HG02571 (cell line): ENCODE data around the gene ADCY7.

Experiments
- ATAC-seq: cut with Tn5 transposase; IDR thresholded peaks from one replicate; pipeline ENCODE4 v1.9.1; 2021; ENCODE audit warnings: mild to moderate bottlenecking, moderate library complexity; ENCODE audit not compliant: unreplicated experiment

Gene ADCY7

DNA sequence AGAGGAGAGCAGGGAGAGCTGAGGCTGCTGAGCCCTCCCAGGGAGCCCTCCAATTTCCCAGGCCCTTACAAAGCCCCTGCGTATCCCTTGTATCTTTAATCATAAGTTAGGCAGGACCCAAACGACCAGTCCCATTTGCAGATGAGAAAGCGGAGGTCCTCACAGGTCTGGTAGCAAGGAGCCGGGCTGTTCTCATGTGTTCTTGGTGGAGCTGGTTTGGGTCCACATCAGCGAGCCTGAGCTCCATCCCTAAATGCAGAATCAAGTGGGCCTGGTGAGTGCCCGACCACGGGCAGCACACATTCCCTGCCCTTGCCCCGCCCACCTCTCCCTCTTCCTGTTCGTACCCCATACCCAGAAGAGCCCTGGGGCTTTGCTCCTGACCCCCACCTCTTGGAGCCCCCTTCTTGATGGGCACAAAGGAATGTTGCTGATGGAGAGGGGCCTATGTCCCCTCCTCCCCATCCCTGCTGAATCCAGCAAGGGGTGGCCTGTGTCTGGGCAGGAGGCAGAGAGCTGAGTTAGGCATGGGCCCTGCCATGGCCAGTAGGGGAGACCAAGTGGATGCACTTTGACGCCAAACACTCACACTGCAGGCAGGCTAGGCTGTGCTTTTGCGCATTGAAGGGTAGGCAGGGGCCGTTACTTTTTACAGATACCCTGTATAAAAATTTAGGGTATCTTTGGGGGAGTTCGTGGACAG lies 18.3 kb upstream of the ADCY7 start:
- ATAC-seq, result no peak

DNA sequence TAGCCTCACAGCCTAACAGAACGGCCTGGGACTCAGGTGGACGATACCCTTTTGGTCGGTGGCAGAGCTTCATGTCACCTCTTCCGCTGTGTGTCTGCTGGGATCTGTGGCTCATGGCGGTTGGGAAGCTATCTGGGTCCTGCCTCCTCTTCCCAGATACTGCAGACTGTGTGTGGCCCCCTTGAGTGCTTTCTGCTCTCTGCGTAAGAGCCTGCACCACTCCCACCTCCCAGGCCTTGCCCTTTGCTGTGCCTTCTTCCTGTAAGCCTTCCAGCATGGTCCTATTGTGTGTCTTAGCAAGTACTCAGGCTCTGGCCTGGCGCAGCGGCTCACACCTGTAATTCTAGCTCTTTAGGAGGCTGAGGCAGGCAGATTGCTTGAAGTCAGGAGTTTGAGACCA lies 17.5 kb upstream of the ADCY7 start:
- no peak for ATAC-seq

DNA sequence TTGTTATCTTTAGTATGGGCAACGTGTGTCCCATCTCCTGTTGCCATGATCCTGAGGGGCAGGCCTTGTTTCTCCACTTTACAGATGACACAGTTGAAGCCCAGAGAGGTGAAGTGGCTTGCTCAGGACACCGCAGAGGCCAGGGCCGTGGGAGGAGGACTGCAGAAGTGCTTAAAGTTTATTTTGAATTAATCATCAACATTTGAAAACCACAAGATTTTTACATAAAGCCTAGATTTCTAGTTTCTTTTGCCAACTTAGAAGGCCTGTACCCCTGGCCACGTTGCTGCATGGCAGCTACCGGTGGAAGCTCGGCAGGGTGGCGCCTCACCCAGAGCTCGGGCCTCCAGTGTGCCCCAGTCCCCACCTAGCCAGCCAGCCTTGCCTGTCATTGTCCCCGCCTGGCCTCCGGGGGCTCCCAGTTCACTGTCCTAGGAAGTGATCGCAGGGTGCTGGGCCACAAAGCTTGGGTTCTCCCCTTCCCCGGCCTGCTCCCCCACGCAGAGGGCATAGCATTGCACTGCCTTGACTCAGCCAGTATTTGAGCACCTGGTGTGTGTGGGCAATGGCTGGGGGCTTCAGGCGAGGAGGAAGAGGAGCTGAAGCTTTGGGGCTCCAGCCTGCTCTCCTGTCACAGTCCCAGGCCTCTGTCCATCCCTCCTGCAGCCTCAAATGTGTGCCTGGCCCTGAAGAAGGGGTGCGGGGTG lies 14.8 kb upstream of the ADCY7 start:
- ATAC-seq, result no peak

DNA sequence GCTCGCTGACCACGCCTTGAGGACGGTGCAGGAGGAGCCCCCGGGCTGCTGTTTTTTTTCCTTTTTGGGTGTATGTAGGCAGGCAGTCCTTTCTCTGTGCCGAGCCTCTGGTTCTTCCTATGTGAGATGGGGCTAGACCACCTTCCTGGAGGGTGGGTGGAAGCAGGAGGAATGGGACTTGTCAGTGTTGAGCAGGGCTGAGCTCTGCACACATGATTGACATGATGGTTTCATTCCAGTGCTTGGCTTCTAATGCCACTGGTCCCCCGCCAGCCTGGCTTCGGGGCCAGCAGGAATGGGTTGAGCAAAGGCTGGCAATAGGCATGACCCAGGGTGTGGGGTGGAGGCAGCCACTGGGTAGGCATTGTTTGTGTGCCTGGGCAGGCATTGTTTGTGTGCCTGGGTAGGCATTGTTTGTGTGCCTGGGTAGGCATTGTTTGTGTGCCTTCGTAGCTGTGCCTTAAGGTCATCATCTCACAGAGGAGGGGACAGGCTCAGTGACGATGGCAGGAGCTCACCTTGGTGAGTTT lies 14.2 kb upstream of the ADCY7 start:
- ATAC-seq, result no peak

DNA sequence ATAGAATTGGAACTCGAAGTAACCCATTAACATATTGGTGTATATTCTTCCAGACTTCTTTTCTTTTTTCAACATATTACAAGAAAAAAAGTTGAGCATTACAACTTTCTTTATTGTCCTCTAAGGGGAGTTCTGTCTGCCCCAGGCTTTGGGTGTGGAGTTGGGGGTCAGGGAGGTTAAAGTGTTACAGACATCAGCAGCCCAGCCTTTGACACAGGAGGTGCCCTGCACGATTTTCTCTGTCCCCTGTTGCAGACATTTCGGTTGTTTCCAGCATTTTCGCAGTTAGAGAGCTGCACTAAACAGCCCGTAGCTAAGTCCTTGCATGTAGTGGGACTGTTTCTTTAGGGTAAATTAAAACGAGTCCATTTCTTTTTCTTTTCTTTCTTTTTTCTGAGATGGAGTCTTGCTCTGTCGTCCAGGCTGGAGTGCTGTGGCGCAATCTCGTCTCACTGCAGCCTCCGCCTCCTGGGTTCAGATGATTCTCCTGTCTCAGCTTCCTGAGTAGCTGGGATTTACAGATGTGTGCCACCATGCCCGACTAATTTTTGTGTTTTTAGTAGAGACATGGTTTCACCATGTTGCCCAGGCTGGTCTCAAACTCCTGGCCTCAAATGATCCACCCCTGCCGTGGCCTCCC lies 13.4 kb upstream of the ADCY7 start:
- ATAC-seq, result no peak

DNA sequence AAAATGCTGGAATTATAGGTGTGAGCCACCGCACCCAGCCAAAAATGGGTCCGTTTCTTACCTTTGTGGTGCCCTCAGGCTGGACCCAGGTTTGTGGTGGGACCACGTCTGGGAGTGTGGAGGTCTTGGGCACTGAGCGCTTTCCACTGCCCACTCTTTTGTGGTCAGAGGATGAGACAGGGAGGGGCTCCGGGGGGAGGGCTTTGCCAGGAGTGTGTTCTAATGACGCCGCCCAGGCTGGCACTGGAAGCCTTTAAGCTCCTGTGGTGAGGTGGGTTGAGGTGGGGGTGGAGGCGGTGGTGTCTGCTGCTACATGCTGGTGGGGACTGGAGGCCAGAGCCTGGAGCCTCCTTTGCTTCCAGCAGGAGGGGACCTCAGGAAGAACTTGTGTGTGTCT lies 12.8 kb upstream of the ADCY7 start:
- no peak for ATAC-seq

DNA sequence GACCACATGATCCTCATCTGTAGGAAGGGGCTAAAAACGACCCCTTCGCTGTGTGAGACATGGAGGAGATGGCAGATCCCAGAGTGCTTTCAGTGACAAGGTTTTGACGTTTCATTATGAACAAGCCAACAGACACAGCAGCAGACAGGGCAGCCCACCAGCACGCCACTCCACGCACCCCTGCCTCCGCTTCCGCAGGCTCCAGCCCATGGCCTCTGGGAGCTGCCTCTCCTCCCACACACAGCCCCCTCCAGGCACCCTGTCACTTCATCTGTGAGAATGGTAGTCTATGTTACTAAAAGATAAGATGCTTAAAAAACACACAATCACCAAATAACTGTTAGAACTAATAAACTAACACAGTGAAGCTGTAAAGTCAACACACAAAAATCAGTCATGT lies 12.3 kb upstream of the ADCY7 start:
- no peak for ATAC-seq

DNA sequence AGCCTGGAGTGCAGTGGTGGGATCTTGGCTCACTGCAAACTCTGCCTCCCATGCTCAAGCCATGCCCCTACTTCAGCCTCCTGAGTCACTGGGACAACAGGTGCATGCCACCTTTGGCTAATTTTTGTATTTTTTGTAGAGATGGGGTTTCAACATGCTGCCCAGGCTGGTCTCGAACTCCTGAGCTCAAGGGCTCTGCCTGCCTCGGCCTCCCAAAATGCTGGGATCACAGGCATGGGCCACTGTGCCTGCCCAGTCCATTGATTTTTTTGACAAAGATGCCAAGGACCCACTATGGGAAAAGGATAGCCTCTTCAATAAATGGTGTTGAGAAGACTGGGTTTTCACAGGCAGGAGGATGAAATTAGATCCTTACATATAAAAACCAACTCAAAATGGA lies 10.8 kb upstream of the ADCY7 start:
- ATAC-seq, result no peak

DNA sequence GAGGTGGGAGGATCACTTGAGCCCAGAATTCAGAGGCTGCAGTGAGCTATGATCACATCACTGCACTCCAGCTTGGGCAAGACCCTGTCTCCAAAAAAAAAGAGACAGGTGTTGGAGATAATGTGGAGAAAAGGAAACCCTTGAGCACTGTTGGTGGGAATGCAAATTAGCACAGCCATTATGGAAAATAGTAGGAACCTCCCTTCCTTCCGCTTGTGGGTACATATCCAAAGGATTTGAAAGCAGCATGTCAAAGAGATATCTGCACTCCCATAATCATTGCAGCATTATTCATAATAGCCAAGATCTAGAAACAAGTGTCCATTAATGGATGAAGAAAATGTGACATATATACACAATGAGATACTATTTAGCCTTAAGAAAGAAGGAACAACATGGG lies 9.7 kb upstream of the ADCY7 start:
- no peak for ATAC-seq

DNA sequence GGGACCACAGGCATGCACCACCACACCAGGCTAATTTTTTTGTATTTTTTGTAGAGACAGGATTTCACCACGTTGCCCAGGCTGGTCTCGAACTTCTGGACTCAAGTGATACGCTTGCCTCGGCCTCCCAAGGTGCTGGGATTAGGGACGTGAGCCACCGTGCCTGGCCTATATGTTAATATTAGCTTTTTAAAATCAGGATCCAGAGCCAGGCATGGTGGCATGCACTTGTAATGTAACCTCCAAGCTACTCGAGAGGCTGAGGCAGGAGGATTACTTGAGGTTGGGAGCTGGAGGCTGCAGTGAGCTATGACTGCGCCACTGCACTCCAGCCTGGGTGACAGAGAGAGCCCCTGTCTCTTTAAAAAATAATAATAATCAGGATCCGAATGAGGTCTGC lies 8.5 kb upstream of the ADCY7 start:
- ATAC-seq, result no peak

DNA sequence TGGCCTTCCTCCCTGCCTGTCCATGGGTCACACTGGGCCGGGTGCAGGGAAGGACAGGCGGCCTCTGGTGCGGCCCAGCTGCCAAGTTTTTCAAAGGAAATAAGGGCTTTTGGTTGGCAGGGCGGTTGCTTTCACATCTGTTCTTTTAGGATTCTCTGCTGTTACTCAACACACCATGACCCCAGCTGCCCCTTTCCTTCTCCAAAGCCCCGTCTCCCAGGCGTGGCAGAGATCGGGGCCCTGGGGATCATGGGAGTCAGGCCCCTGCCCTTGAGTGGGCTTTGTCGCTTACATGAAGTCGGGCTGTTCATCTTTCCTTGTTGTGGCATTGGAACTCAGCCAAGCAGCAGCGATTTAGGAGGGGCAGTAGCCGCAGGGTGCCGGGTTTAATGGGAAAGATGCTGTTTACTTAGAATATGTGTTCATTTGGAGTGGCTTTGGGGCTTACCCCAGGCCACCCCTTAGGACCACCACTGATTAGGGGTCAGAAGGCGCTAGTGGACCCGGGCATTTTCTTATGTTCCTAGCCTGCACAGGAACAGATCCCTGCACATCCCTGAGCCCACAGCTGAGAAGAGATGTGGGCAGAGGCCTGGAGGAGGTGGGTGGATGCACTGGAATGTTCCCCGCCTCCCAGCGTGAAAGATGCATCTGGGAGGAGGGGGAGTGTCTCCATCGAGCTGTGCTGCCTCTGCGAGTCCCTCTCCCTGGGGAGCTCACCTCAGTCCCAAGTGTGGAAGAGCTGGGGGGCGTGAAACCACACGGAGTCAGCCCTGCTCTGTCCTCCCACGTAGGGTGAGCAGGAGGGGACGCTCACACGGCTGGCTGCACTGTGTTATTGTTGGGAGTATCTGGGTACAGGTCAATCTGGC lies 6.8 kb upstream of the ADCY7 start:
- no peak for ATAC-seq

DNA sequence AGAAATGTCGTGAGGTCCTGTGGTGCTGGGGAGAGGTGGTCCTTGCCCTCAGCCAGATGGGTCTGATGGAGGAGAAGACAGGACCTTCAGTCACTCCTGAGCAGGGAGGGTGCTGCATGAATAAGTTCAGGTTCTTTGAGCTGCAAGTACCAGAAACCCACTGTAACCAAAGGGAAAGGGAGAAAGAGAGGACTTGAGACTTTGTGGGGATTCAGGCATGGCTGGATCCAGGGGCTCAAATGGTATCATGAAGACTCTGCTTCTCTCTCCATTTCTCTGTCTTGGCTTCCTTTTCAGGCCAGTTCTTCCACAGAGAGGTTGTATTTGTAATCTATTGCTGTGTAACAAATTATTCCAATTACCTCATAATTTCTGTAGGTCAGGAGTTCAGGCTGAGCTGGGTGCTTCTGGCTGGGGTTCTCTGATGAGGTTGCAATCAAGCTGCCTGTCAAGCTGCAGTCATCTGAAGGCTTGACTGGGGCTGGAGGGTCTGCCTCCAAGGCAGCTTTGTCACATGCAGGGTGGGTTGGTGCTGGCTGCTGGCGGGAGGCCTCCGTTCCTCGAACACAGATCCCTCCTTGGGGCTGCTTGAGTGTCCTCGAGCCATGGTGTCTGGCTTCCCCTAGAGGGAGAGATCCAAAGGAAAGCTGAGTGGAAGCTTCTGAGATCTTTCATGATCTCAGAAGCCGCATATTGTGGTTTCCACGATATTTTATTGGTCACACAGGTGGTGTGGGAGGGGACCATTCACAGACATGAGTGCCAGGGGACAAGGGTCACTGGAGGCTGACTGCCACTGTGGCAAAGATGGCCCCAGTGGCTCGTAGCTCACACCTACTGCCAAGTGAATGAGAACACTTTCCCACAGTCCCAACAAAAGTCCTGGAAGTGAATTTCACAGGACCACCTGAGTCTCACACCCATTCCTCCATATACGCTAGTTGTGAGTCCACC lies 5.9 kb upstream of the ADCY7 start:
- ATAC-seq, result no peak

DNA sequence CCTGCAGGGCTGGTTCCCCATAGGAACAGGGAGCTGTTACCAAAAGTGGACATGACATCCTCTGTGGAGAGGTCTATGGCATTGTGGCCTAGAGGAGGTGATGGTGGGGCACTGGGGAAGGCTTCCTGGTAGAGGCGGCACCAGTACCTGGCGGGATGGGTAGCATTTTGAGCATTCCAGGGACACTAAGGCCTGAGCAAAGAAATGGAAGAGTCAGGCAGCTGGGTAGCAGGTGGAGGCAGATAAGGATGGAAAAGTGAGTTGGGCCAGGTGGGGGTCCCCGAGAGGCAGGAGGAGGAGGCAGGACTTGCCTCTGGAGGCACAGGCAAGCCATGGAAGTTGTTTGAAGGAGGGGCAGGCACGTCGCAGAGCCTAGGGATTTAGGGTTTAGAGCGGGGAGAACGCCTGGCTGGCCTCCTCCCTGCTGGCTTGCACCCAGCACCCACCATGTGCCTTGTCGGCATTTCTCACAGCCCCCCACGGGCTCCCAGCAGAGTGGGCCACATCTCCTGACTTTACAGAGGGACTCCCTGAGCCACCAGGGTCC lies 5.1 kb upstream of the ADCY7 start:
- ATAC-seq, result no peak

DNA sequence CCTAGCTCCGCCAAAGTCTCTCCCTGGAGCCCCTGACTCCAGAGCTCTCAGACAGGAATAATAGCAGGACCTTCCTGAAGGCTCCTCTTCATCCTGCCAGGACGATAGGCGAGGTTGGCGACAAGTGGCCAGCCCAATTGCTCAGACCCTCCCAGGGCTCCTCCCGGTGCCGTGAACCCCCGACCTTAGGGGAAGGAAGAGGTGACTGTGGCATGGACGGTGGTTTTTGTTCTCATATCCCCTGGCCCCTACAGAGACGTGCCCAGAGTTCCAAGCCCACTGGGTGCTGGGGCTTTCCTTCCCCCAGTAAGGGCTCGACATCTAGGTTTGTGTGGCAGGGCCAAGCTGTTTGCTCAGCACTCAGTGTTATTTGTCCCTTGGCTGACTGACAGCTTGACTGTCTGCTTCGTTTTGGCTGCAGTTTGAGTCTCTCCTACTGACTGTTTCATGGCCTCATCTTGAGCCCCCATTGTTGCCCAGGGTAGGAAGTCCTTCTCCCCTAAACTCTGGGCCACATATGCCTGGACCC lies 4.6 kb upstream of the ADCY7 start:
- ATAC-seq, result no peak

DNA sequence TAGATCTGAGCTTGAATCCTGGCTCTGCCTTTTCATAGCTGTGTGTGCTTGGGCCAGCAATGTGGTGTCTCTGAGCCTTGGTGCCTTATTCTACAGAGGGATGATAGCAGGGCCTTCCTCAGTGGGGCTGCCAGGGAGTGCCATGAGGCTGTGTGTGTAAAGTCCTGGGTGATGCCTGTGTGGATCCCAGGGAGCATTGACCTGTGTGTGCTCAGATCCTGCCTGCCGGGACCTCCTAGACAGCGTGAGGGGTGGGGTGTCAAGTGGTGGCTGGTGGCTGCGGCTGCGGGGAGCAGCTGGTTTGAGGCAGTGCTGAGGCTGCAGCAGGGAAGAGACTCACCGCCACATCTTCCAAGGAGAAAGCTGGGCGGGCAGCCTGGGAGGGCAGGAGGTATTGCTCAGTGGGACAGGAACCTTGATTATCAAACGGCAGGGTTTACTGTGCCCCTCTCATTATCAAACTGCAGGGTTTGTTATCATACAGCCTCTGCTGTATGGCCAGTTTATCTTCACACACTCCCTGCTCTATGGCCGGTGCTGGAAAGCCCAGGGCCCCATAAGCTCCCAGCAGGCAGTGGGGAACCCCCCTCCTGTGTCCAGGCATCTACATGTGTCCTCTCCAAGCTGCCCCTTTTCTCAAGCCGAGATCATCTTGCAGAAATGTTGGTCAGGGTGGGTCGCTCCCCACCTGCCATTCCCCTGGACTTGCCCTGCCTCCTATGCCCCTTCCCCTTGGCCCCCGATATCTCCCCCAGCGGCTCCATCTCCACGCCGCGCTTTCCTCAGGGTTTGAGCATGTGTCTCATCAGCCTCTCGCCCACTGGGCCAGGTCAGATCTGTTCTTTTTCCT lies 3.1 kb upstream of the ADCY7 start:
- ATAC-seq, result no peak

DNA sequence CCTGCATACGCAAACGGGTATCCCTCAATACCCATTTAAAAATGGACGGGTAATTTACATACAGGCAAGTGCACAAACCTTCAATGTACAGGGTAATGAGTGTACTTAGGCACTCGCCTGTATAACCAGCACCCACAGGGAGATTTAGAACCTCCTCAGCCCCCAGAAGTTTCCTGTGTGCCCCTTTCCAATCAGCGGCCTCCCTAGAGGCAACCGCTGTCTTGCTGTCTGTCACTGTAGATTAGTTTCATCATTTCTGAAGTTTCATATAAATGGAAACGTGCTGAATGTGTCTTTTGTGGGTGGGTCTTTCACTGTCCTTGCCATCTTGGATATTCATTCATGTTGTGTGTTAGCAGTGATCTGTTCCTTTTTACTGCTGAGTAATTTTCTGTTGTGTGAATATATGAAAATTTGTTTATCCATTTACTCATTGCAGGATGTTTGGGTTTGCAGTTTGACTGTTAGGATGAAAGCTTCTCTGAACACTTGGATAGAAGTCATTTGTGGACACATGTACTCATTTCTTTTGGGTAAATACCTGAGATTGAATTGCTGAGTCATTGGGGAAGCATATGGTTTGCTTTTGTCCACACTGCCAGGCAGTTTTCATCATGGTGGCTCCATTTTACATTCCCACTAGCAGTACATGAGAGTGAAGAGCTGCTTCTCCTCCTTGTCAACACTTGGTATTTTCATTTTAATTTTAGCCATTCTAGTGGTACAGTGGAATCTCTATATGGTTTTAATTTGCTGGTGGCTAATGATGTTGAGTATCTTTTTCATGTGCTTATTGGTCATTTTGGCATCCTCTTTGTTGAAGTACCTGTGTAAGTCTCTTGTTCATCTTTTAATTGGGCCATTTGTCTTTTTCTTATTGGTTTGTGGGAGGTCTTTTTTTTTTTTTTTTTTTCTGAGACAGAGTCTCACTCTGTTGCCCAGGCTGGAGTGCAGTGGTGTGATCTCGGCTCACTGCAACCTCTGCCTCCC lies 2.1 kb upstream of the ADCY7 start:
- peak; percentile 34 for ATAC-seq

DNA sequence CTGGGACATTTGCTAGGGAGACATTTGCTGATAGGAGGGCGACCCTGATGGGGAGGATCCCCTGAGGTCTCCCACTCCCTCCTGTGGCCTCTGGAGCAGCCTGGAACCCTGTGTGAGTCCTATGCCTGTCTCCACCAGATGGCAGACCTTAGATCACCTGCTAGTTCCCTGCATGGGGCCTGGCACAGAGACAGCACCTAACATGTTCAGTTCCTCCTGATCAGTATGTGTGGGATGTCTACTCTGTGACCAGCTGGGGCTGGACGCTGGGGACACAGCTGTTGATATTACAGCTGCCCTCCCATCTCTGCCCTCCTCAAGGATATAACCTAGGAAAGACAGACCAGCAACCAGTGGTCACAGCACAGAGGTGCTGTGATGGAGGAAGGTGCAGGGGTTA lies 1.1 kb upstream of the ADCY7 start:
- ATAC-seq, result no peak
